Liver (tissue), 9 donors: ENCODE measurements around the gene AMIGO2. TPM values are rescaled to one million over a fixed set of nuclear protein-coding genes. Genes with fewer than 3 reads are reported as not detected.
"Not testable (repeated sequence)": the region's sequence is repeated elsewhere in the genome, so short reads cannot be mapped to it uniquely, and the experiment has no call there.

Experiments used
- DNase-seq: peaks from one replicate; pipeline ENCODE4 v3.0.0-alpha.2; 2017; ENCODE audit warnings: low spot score
- H3K27ac ChIP-seq, 2 donors: one replicate each; pipeline ENCODE4 v1.7.0; 2013; ENCODE audit warnings: inconsistent platforms in 2 of 2, low read length in 2 of 2, control low read depth in 1 of 2, low read depth in 1 of 2, mild to moderate bottlenecking in 1 of 2
- H3K27me3 ChIP-seq, 4 donors: one replicate each; pipeline versions ENCODE4 v1.6.1 to v1.7.0; 2013; ENCODE audit warnings: low read length in 3 of 4, inconsistent platforms in 1 of 4, mild to moderate bottlenecking in 1 of 4, moderate library complexity in 1 of 4; ENCODE audit not compliant: control insufficient read depth in 4 of 4, insufficient read depth in 4 of 4
- H3K36me3 ChIP-seq, 4 donors: one replicate each; pipeline versions ENCODE4 v1.6.1 to v1.7.0; 2013; ENCODE audit warnings: low read length in 3 of 4, mild to moderate bottlenecking in 3 of 4, low read depth in 1 of 4, moderate library complexity in 1 of 4; ENCODE audit not compliant: control insufficient read depth in 4 of 4, insufficient read depth in 3 of 4
- H3K4me1 ChIP-seq, 4 donors: one replicate each; pipeline versions ENCODE4 v1.6.1 to v1.7.0; 2013; ENCODE audit warnings: low read length in 3 of 4, mild to moderate bottlenecking in 3 of 4, moderate library complexity in 1 of 4; ENCODE audit not compliant: control insufficient read depth in 4 of 4, insufficient read depth in 4 of 4
- H3K4me3 ChIP-seq, 3 donors: one replicate each; pipeline versions ENCODE4 v1.6.1 to v1.7.0; 2013; ENCODE audit warnings: low read length in 3 of 3, control low read depth in 1 of 3, low read depth in 1 of 3, mild to moderate bottlenecking in 1 of 3
- H3K9ac ChIP-seq, 2 donors: one replicate each; pipeline ENCODE4 v1.7.0; 2013; ENCODE audit warnings: low read length in 2 of 2, mild to moderate bottlenecking in 2 of 2, moderate library complexity in 2 of 2, control low read depth in 1 of 2, low read depth in 1 of 2
- H3K9me3 ChIP-seq, 4 donors: one replicate each; pipeline versions ENCODE4 v1.6.1 to v1.7.0; 2013; ENCODE audit warnings: low read length in 3 of 4; ENCODE audit not compliant: control insufficient read depth in 4 of 4
- ATF3 ChIP-seq: IDR thresholded peaks from 2 replicates; pipeline ENCODE4 v1.6.1; 2016; ENCODE audit warnings: antibody characterized with exemption
- EGR1 ChIP-seq, 2 donors: IDR thresholded peaks; 2 replicates each; pipeline ENCODE4 v1.6.1; 2016 to 2018; ENCODE audit warnings: antibody characterized with exemption in 2 of 2, low read depth in 2 of 2
- FOXA1 ChIP-seq: IDR thresholded peaks from 2 replicates; pipeline ENCODE4 v1.6.1; 2016; ENCODE audit warnings: antibody characterized with exemption
- FOXA2 ChIP-seq: IDR thresholded peaks from 2 replicates; pipeline ENCODE4 v1.6.1; 2016; ENCODE audit warnings: antibody characterized with exemption
- HNF4A ChIP-seq, 2 donors: conservative IDR thresholded peaks; 2 replicates each; pipeline ENCODE4 v1.6.1; 2016; ENCODE audit warnings: antibody characterized with exemption in 2 of 2, mild to moderate bottlenecking in 2 of 2
- HNF4G ChIP-seq: IDR thresholded peaks from 2 replicates; pipeline ENCODE4 v1.6.1; 2016; ENCODE audit warnings: antibody characterized with exemption
- JUND ChIP-seq, 2 donors: IDR thresholded peaks; 2 replicates each; pipeline ENCODE4 v1.6.1; 2016; ENCODE audit warnings: antibody characterized with exemption in 2 of 2
- MAX ChIP-seq: IDR thresholded peaks from 2 replicates; pipeline ENCODE4 v1.6.1; 2016; ENCODE audit warnings: antibody characterized with exemption
- NR2F2 ChIP-seq: IDR thresholded peaks from 2 replicates; pipeline ENCODE4 v1.6.1; 2016; ENCODE audit warnings: antibody characterized with exemption
- RAD21 ChIP-seq, 2 donors: IDR thresholded peaks; 2 replicates each; pipeline ENCODE4 v1.6.1; 2016; ENCODE audit warnings: antibody characterized with exemption in 2 of 2, mild to moderate bottlenecking in 2 of 2
- RXRA ChIP-seq, 2 donors: IDR thresholded peaks; 2 replicates each; pipeline ENCODE4 v1.6.1; 2017 to 2018; ENCODE audit warnings: antibody characterized with exemption in 2 of 2, mild to moderate bottlenecking in 1 of 2
- SP1 ChIP-seq: IDR thresholded peaks from 2 replicates; pipeline ENCODE4 v1.6.1; 2018; ENCODE audit warnings: antibody characterized with exemption, mild to moderate bottlenecking
- WGBS: extraction: QIAGEN DNeasy Blood & Tissue Kit; methylation state at CpG from one replicate; pipeline ENCODE4 v1.1.7; 2013; 5-methylcytosine and 5-hydroxymethylcytosine counted together
- polyA plus RNA-seq, 2 donors: library from polyadenylated mRNA; stranded (reverse) in 1 of 2; unstranded in 1 of 2; fragments of 200-250 nt in 1 of 2; fragments of >200 nt in 1 of 2; fragmentation: Nextera tagmentation in 1 of 2; extraction: Ambion mirVana in 1 of 2; gene quantifications; one replicate each; pipeline versions ENCODE4 v1.2.1 to v1.2.3, GENCODE V29; 2013 to 2015
- total RNA-seq, 2 donors: library from RNA; depleted of rRNA; stranded (reverse); fragments of >200 nt; gene quantifications; one replicate each; pipeline ENCODE4 v1.2.3, GENCODE V29; 2014
- TF ChIP-seq, protein P1 (sequence below): IDR thresholded peaks from 2 replicates; pipeline ENCODE4 v1.6.1; 2016; ENCODE audit warnings: antibody characterized with exemption, mild to moderate bottlenecking
- donor health status: healthy.
- donor health status: healthy.
- donor health status: healthy.
- donor health status: healthy.
- donor health status: healthy.

Gene AMIGO2
- total and polyA plus RNA-seq, 4 donors = 1.2 to 3.5 (median 2.3) TPM

- not testable (repeated sequence) for H3K4me3 ChIP-seq, H3K4me1 ChIP-seq, H3K36me3 ChIP-seq, H3K9ac ChIP-seq, H3K27ac ChIP-seq, H3K9me3 ChIP-seq, H3K27me3 ChIP-seq, DNase-seq
- 98% methylated on average over 1 of the region's 3 CpGs for WGBS
Measured at GRCh38 chr12:47117305-47117704, 37.5 kb upstream of the AMIGO2 start.

DNA sequence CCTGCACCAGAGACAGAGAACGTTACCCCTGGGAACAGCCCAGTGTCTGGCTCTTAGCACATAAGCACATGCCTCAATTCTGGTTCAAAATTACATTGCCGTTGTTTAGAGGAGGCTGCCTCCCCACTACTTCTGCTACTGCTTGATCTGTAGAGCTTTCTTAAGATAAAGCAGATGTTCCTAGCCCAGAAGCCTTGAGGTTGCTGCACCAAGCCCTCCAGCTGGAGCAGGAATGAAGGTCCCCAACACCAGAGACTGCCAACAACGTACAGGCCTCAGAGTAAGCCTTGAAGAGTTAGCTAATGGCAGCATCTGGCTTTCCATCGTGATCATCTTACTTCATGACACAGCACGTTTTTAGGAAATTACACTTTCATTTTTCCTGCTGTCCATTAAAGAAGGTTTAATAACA is 34.7 kb upstream of the AMIGO2 start:
- WGBS = 84% methylated on average over 5 of the region's 5 CpGs
- H3K36me3 ChIP-seq = no peaks in the 10 kb centered on the region
- no peaks in the 10 kb centered on the region for H3K27me3 ChIP-seq
- H3K4me3 ChIP-seq = no peak overlapping the region
- H3K27ac ChIP-seq = no peak overlapping the region
- no peaks in the 10 kb centered on the region for H3K4me1 ChIP-seq
- no peak for DNase-seq
- TF ChIP-seq FOXA1 (no peak), SP1 (no peak), HNF4A (conservative IDR thresholded peaks at IDR 0.05) (no peak)
- H3K9me3 ChIP-seq = no peaks in the 10 kb centered on the region
- no peak overlapping the region for H3K9ac ChIP-seq

DNA sequence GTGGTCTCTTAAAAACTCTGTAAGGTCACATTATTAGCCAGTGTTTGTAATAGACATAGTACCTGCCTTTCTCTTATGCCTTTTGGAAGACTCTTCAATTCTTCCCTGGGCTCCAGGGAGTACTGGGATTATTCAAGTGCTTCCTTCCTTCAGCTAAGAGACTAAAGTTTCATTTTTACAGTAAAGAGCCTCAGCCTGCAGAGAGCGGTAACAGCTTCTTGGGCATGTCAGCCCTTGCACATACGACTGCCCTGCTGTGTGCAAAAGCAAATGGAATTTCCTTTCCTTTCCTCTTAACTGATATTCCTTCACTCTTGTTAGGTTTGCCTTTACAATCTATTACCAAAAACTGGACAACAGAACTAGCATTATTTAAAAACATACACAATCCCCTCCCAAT is 32.9 kb upstream of the AMIGO2 start:
- no peaks in the 10 kb centered on the region for H3K4me1 ChIP-seq
- H3K27me3 ChIP-seq = no peaks in the 10 kb centered on the region
- no peaks in the 10 kb centered on the region for H3K9me3 ChIP-seq
- DNase-seq = no peak
- H3K36me3 ChIP-seq = no peaks in the 10 kb centered on the region
- H3K27ac ChIP-seq = no peak overlapping the region
- WGBS = 92% methylated on average over 2 of the region's 2 CpGs
- H3K4me3 ChIP-seq = no peak overlapping the region
- TF ChIP-seq FOXA2 (no peak), SP1 (no peak), RAD21 (IDR thresholded peaks at IDR 0.05) (no peak), RXRA (IDR thresholded peaks at IDR 0.05) (no peak), EGR1 (IDR thresholded peaks at IDR 0.05; ENCODE audit: low read depth in 2 of 2) (no peak), HNF4G (no peak), MAX (no peak), JUND (IDR thresholded peaks at IDR 0.05) (no peak), NR2F2 (no peak), HNF4A (conservative IDR thresholded peaks at IDR 0.05) (no peak), ATF3 (no peak)
- TF ChIP-seq, protein P1, sequence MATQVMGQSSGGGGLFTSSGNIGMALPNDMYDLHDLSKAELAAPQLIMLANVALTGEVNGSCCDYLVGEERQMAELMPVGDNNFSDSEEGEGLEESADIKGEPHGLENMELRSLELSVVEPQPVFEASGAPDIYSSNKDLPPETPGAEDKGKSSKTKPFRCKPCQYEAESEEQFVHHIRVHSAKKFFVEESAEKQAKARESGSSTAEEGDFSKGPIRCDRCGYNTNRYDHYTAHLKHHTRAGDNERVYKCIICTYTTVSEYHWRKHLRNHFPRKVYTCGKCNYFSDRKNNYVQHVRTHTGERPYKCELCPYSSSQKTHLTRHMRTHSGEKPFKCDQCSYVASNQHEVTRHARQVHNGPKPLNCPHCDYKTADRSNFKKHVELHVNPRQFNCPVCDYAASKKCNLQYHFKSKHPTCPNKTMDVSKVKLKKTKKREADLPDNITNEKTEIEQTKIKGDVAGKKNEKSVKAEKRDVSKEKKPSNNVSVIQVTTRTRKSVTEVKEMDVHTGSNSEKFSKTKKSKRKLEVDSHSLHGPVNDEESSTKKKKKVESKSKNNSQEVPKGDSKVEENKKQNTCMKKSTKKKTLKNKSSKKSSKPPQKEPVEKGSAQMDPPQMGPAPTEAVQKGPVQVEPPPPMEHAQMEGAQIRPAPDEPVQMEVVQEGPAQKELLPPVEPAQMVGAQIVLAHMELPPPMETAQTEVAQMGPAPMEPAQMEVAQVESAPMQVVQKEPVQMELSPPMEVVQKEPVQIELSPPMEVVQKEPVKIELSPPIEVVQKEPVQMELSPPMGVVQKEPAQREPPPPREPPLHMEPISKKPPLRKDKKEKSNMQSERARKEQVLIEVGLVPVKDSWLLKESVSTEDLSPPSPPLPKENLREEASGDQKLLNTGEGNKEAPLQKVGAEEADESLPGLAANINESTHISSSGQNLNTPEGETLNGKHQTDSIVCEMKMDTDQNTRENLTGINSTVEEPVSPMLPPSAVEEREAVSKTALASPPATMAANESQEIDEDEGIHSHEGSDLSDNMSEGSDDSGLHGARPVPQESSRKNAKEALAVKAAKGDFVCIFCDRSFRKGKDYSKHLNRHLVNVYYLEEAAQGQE = no peak
- H3K9ac ChIP-seq = no peak overlapping the region
